K562 (cell line): ENCODE results near the gene CDKL5. TPM values are rescaled to one million over a fixed set of nuclear protein-coding genes. Genes with fewer than 3 reads are reported as not detected.

Experiments
- ATAC-seq: fragments of 200-7000 bp; cut with Tn5 transposase; 3 replicates; pipeline ENCODE4 v1.9.1; 2020; ENCODE audit warnings: moderate library complexity
- BruUV-seq: library from RNA; stranded (reverse); fragments of 400-500 nt; replicated peaks from 2 replicates; lab custom pipeline; 2021; lab: Mats Ljungman, UMichigan
- CTCF ChIA-PET: fragments of 300-600 bp; formaldehyde crosslinking; extraction: SDS; loops from one replicate; lab custom pipeline; 2021; ENCODE audit warnings: low intra/inter-chr PET ratio; lab: Yijun Ruan, JAX
- POLR2A ChIA-PET: fragments of 300-600, 350-650 bp; sonication (Branson Sonifier 250); formaldehyde crosslinking; extraction: SDS; loops from one replicate; lab custom pipeline; 2021; ENCODE audit warnings: antibody characterized with exemption, inconsistent platforms; lab: Yijun Ruan, JAX
- DNase-seq, 4 experiments: peaks; one replicate each; pipeline versions ENCODE4 v3.0.0 to v3.0.0-alpha.2; 2011 to 2018; ENCODE audit warnings: low spot score in 3 of 4, mixed read lengths in 3 of 4; ENCODE audit errors: extremely low read depth in 1 of 4
- FAIRE-seq: peaks from 2 replicates; lab custom pipeline; 2011; peaks lifted over from hg19 to GRCh38; lab: Jason Lieb, UNC
- H2AFZ ChIP-seq: 2 replicates; pipeline ENCODE4 v1.6.0; 2011; ENCODE audit warnings: low read depth, low read length, control low read depth, inconsistent platforms
- H3K27ac ChIP-seq: fragments of 200-600 bp; 3 replicates; pipeline ENCODE4 v1.8.0; 2011; ENCODE audit warnings: low read depth, mild to moderate bottlenecking, control low read depth, inconsistent platforms, low read length, moderate library complexity, mixed read lengths; ENCODE audit errors: extremely low read depth
- H3K27me3 ChIP-seq, 2 experiments: fragments of 300-600 bp in 1 of 2; 2 replicates in 1 of 2; 3 replicates in 1 of 2; pipeline versions ENCODE4 v1.6.0 to v1.8.0; 2011; ENCODE audit warnings: inconsistent platforms in 2 of 2, low read length in 2 of 2, mild to moderate bottlenecking in 1 of 2, mixed read lengths in 1 of 2, moderate library complexity in 1 of 2; ENCODE audit not compliant: control insufficient read depth in 2 of 2, insufficient read depth in 2 of 2
- H3K36me3 ChIP-seq: fragments of 300-600 bp; 3 replicates; pipeline ENCODE4 v1.8.0; 2011; ENCODE audit warnings: mild to moderate bottlenecking, low read length, inconsistent platforms; ENCODE audit not compliant: control insufficient read depth, insufficient read depth
- H3K4me1 ChIP-seq, 2 experiments: fragments of 200-600 bp in 1 of 2; replicated peaks in 1 of 2; 2 replicates in 1 of 2; 3 replicates in 1 of 2; pipeline versions ENCODE4 v1.5.1 to v1.8.0; 2011; ENCODE audit warnings: inconsistent platforms in 2 of 2, low read length in 2 of 2, mild to moderate bottlenecking in 1 of 2, mixed read lengths in 1 of 2, moderate library complexity in 1 of 2; ENCODE audit not compliant: control insufficient read depth in 2 of 2, insufficient read depth in 2 of 2
- H3K4me2 ChIP-seq: 2 replicates; pipeline ENCODE4 v1.6.1; 2011; ENCODE audit warnings: low read length, control low read depth, inconsistent platforms, mixed read lengths; ENCODE audit not compliant: insufficient read depth
- H3K4me3 ChIP-seq: fragments of 200-600 bp; sonication (generic), shearing (Covaris generic); 2 replicates; pipeline ENCODE4 v1.5.1; 2016; ENCODE audit warnings: control low read depth, inconsistent platforms
- H3K79me2 ChIP-seq: fragments of 200-600 bp; 3 replicates; pipeline ENCODE4 v1.8.0; 2011; ENCODE audit warnings: low read length, inconsistent platforms; ENCODE audit not compliant: control insufficient read depth, insufficient read depth
- H3K9ac ChIP-seq, 2 experiments: 2 replicates each; pipeline versions ENCODE4 v1.6.0 to v1.6.1; 2011; ENCODE audit warnings: low read depth in 2 of 2, low read length in 2 of 2, control low read depth in 1 of 2, inconsistent platforms in 1 of 2, mild to moderate bottlenecking in 1 of 2, mixed read lengths in 1 of 2; ENCODE audit not compliant: insufficient read depth in 1 of 2
- H3K9me1 ChIP-seq: one replicate; pipeline ENCODE4 v1.6.0; 2011; ENCODE audit warnings: inconsistent platforms, mild to moderate bottlenecking, low read length, moderate library complexity; ENCODE audit not compliant: control insufficient read depth, insufficient read depth
- H3K9me3 ChIP-seq: replicated peaks from 2 replicates; pipeline ENCODE4 v1.5.1; 2011; ENCODE audit warnings: low read depth, low read length, inconsistent platforms; ENCODE audit not compliant: control insufficient read depth, insufficient read depth
- H4K20me1 ChIP-seq: replicated peaks from 2 replicates; pipeline ENCODE4 v1.6.1; 2011; ENCODE audit warnings: low read length, inconsistent platforms, mixed read lengths; ENCODE audit not compliant: control insufficient read depth, insufficient read depth
- CBX2 ChIP-seq: fragments of 200-600 bp; sonication (generic); IDR thresholded peaks from one replicate; pipeline ENCODE4 v1.6.1; 2012; ENCODE audit warnings: mild to moderate bottlenecking, low read length, inconsistent platforms; ENCODE audit not compliant: insufficient read depth, poor library complexity, severe bottlenecking
- CREM ChIP-seq: IDR thresholded peaks from 2 replicates; pipeline ENCODE4 v1.6.1; 2014; ENCODE audit warnings: antibody characterized with exemption, low read depth
- CTCF ChIP-seq, 3 experiments: IDR thresholded peaks in 2 of 3; conservative IDR thresholded peaks in 1 of 3; 2 replicates each; pipeline ENCODE4 v1.5.1; 2011 to 2012; ENCODE audit warnings: low read length in 3 of 3, mild to moderate bottlenecking in 3 of 3, control low read depth in 2 of 3, improper control_type of control experiment in 1 of 3, inconsistent platforms in 1 of 3, low read depth in 1 of 3, mixed read lengths in 1 of 3, moderate library complexity in 1 of 3; ENCODE audit not compliant: insufficient read depth in 2 of 3
- HMGN3 ChIP-seq: IDR thresholded peaks from 2 replicates; pipeline ENCODE4 v1.6.1; 2011; ENCODE audit warnings: borderline replicate concordance, low read depth, mild to moderate bottlenecking, mixed read lengths, low read length; ENCODE audit not compliant: insufficient read length; ENCODE audit errors: extremely low read depth
- SMARCA5 ChIP-seq: fragments of 450-650 bp; IDR thresholded peaks from 2 replicates; pipeline ENCODE4 v1.6.1; 2016
- ZEB2 ChIP-seq: fragments of 450-650 bp; IDR thresholded peaks from 2 replicates; pipeline ENCODE4 v1.6.1; 2016
- ZNF764 ChIP-seq: fragments of 250-450 bp; sonication (Bioruptor Pico); IDR thresholded peaks from 2 replicates; pipeline ENCODE4 v1.4.0; 2020; ENCODE audit warnings: low read depth, mild to moderate bottlenecking, moderate library complexity
- WGBS: fragments of 100-300 bp; shearing (Covaris generic); methylation state at CpG from one replicate; pipeline ENCODE4 v1.1.6; 2016; ENCODE audit warnings: low coverage, mixed read lengths; ENCODE audit not compliant: insufficient coverage; ENCODE audit errors: missing lambda C conversion rate; 5-methylcytosine and 5-hydroxymethylcytosine counted together
- in situ Hi-C: fragments of 300-500 bp; cut with MboI; formaldehyde crosslinking; loops from 4 replicates; pipeline ENCODE4 v1.15.0; 2018; ENCODE audit warnings: inconsistent platforms, mixed read lengths
- intact Hi-C: fragments of 100-400 bp; cut with micrococcal nuclease; formaldehyde crosslinking; loops from 2 replicates; pipeline ENCODE4 v1.14.2; 2022
- polyA plus RNA-seq, 8 experiments: library from polyadenylated mRNA; depleted of rRNA in 4 of 8; stranded (reverse) in 5 of 8; unstranded in 3 of 8; fragments of >200 nt; fragmentation: Nextera tagmentation in 2 of 8; fragmentation: Illumina TruSeq in 1 of 8; extraction: Ambion mirVana in 2 of 8; extraction: Trizol in 1 of 8; gene quantifications; 2 replicates each; pipeline versions ENCODE4 v1.2.1 to v1.2.3, GENCODE V29; 2011 to 2014; ENCODE audit warnings: inconsistent platforms in 1 of 8, missing spikeins in 1 of 8
- total RNA-seq, 7 experiments: library from RNA; depleted of rRNA in 6 of 7; stranded (reverse); fragments of >200 nt in 6 of 7; fragmentation: Illumina TruSeq in 2 of 7; extraction: Trizol in 2 of 7; gene quantifications; 2 replicates each; pipeline versions ENCODE4 v1.2.1 to v1.2.3, GENCODE V29; 2011 to 2021; ENCODE audit warnings: low replicate concordance in 1 of 7

CDKL5 gene
- total and polyA plus RNA-seq, 9 of the 15 experiments (the other 6 are each of a cell fraction or from before 2014, with no cell fraction given): under 0.01 to 0.21 (median 0.04) TPM

GRCh38 chrX:18377796-18378195 is 47.6 kb upstream of the CDKL5 start (continued):
- TF ChIP-seq CTCF (IDR thresholded peaks at IDR 0.05 in 2 of 3, conservative IDR thresholded peaks at IDR 0.05 in 1 of 3; ENCODE audit: insufficient read depth in 2 of 3, low read depth in 1 of 3, low read length in 3 of 3): peak; percentile 63 to 71 (median 69)

- H3K4me1 ChIP-seq: no peaks in the 10 kb centered on the region
- WGBS: 0% methylated on average over 1 of the region's 3 CpGs
- H3K4me3 ChIP-seq: no peak overlapping the region
- H3K79me2 ChIP-seq: no peaks in the 10 kb centered on the region
- H3K36me3 ChIP-seq: no peaks in the 10 kb centered on the region
- no TSS peak for BruUV-seq
- H3K9me3 ChIP-seq: no peaks in the 10 kb centered on the region
- in situ Hi-C loops (loop anchor here (5.0 to 25.0 kb wide), 3 partner anchors 428 to 942 kb away; no protein-coding TSS in a partner anchor), intact Hi-C loops (loop anchor here (10.0 kb wide), 2 partner anchors 515 to 625 kb away; no protein-coding TSS in a partner anchor)
- ChIA-PET CTCF (interaction anchor here (1.5 to 4.2 kb wide), 2 partner anchors 496 to 944 kb away, joined by 5 to 69 read pairs; no protein-coding TSS in a partner anchor), POLR2A (interaction anchor here (0.6 kb wide), 1 partner anchor 494 kb away, joined by 3 read pairs; no protein-coding TSS in a partner anchor)
- TF ChIP-seq ZEB2: no peak
- TF ChIP-seq HMGN3: no peak
- TF ChIP-seq CTCF (IDR thresholded peaks at IDR 0.05 in 2 of 3, conservative IDR thresholded peaks at IDR 0.05 in 1 of 3; ENCODE audit: insufficient read depth in 2 of 3, low read depth in 1 of 3, low read length in 3 of 3): peak in 1 of 3 experiments; percentile 35; a peak in 1 of 6 replicates
- no peak for TF ChIP-seq CREM
- TF ChIP-seq SMARCA5: no peak
- TF ChIP-seq ZNF764 (CRISPR knock-in tag): no peak
- TF ChIP-seq CBX2: no peak
- ATAC-seq (no peak), DNase-seq (no peak), FAIRE-seq (no peak)
- H2AFZ ChIP-seq: no peak overlapping the region
- H3K27ac ChIP-seq: no peak overlapping the region
- H3K27me3 ChIP-seq: peaks cover 3 to 13% of the 10 kb centered on the region in 2 experiments; a peak in 3 of 5 replicates
- H3K9me1 ChIP-seq: no peaks in the 10 kb centered on the region
- no peaks in the 10 kb centered on the region for H4K20me1 ChIP-seq
- H3K9ac ChIP-seq: no peak overlapping the region
- no peak overlapping the region for H3K4me2 ChIP-seq
These were observed 35.4 kb upstream of the CDKL5 start for GRCh38 chrX:18389966-18390365.
